Skin epidermis (tissue), 12 donors: ENCODE results near the gene ROCK2.

Source experiments
- H3K27ac ChIP-seq, 21 experiments: fragments of 200-600 bp; sonication (generic) in 11 of 21; one replicate each; pipeline ENCODE4 v1.5.0; 2020; ENCODE audit warnings: mild to moderate bottlenecking in 3 of 21, inconsistent platforms in 2 of 21, moderate library complexity in 2 of 21
- H3K4me3 ChIP-seq, 7 experiments: fragments of 200-600 bp; sonication (generic) in 2 of 7; one replicate each; pipeline ENCODE4 v1.5.0; 2020; ENCODE audit warnings: inconsistent platforms in 2 of 7, mild to moderate bottlenecking in 2 of 7, moderate library complexity in 1 of 7

ROCK2 gene

GRCh38 chr2:11344342-11344955 is at the start of gene ROCK2:
Gene ROCK2, minus strand, starts transcription at chr2:11344636. Its CDS starts 500 bp downstream, at chr2:11344136.
- peak within 1 kb of the TSS; percentile 91 to 100 (median 96) for H3K27ac ChIP-seq
- H3K4me3 ChIP-seq, result peak within 1 kb of the TSS; percentile 70 to 99 (median 96)

- Histone ChIP-seq H3K27ac (peak overlapping the region in 4 of 21 experiments; percentile 16 to 52 (median 32)), H3K4me3 (no peak overlapping the region)
Measured at GRCh38 chr2:11393711-11394236, 49.3 kb upstream of the ROCK2 start.

- Histone ChIP-seq H3K27ac (peak overlapping the region in 2 of 21 experiments; percentile 29 to 34), H3K4me3 (no peak overlapping the region)
Measured at GRCh38 chr2:11391942-11392266, 47.5 kb upstream of the ROCK2 start.

GRCh38 chr2:11390399-11390658 is 45.9 kb upstream of the ROCK2 start:
- no peak overlapping the region for H3K27ac ChIP-seq

GRCh38 chr2:11389551-11390398 is 45.3 kb upstream of the ROCK2 start:
- H3K27ac ChIP-seq, result no peak overlapping the region
- H3K4me3 ChIP-seq, result no peak overlapping the region

More at GRCh38 chr2:11390399-11390658, 45.9 kb upstream of the ROCK2 start:
- H3K4me3 ChIP-seq, result no peak overlapping the region

- H3K4me3 ChIP-seq, result no peak overlapping the region
- no peak overlapping the region for H3K27ac ChIP-seq
Measured at GRCh38 chr2:11389052-11389420, 44.6 kb upstream of the ROCK2 start.

GRCh38 chr2:11388262-11389051 is 44.0 kb upstream of the ROCK2 start:
- no peak overlapping the region for H3K4me3 ChIP-seq
- H3K27ac ChIP-seq, result peak overlapping the region in 1 of 21 experiments; percentile 18

- no peak overlapping the region for H3K27ac ChIP-seq
- H3K4me3 ChIP-seq, result no peak overlapping the region
Measured at GRCh38 chr2:11387843-11388242, 43.4 kb upstream of the ROCK2 start.

- no peak overlapping the region for H3K27ac ChIP-seq
Measured at GRCh38 chr2:11387100-11387390, 42.6 kb upstream of the ROCK2 start.

GRCh38 chr2:11385847-11386246 is 41.4 kb upstream of the ROCK2 start:
- H3K4me3 ChIP-seq, result no peak overlapping the region
- H3K27ac ChIP-seq, result no peak overlapping the region

More at GRCh38 chr2:11387100-11387390, 42.6 kb upstream of the ROCK2 start:
- no peak overlapping the region for H3K4me3 ChIP-seq

- Histone ChIP-seq H3K4me3 (no peak overlapping the region), H3K27ac (no peak overlapping the region)
Measured at GRCh38 chr2:11385216-11385615, 40.8 kb upstream of the ROCK2 start.

- Histone ChIP-seq H3K27ac (no peak overlapping the region), H3K4me3 (no peak overlapping the region)
Measured at GRCh38 chr2:11379558-11379957, 35.1 kb upstream of the ROCK2 start.

- H3K27ac ChIP-seq, result no peak overlapping the region
- no peak overlapping the region for H3K4me3 ChIP-seq
Measured at GRCh38 chr2:11377928-11378545, 33.6 kb upstream of the ROCK2 start.

GRCh38 chr2:11376071-11376470 is 31.6 kb upstream of the ROCK2 start:
- peak overlapping the region in 5 of 21 experiments; percentile 32 to 90 (median 73) for H3K27ac ChIP-seq

GRCh38 chr2:11375689-11376027 is 31.2 kb upstream of the ROCK2 start:
- no peak overlapping the region for H3K4me3 ChIP-seq
- H3K27ac ChIP-seq, result peak overlapping the region in 9 of 21 experiments; percentile 11 to 90 (median 71)

More at GRCh38 chr2:11376071-11376470, 31.6 kb upstream of the ROCK2 start:
- no peak overlapping the region for H3K4me3 ChIP-seq

GRCh38 chr2:11375025-11375688 is 30.7 kb upstream of the ROCK2 start:
- no peak overlapping the region for H3K4me3 ChIP-seq
- peak overlapping the region in 20 of 21 experiments; percentile 28 to 90 (median 74) for H3K27ac ChIP-seq

- Histone ChIP-seq H3K27ac (peak overlapping the region in 2 of 21 experiments; percentile 69 to 81), H3K4me3 (no peak overlapping the region)
Measured at GRCh38 chr2:11373096-11373495, 28.7 kb upstream of the ROCK2 start.

- Histone ChIP-seq H3K27ac (peak overlapping the region in 1 of 21 experiments; percentile 14), H3K4me3 (no peak overlapping the region)
Measured at GRCh38 chr2:11371092-11371937, 26.9 kb upstream of the ROCK2 start.
